Stimulated activated naive CD8-positive, alpha-beta T cell treated with anti-CD3 and anti-CD28 coated beads, Interleukin-15, Interleukin-2, amounts not matched to agents 100 ng/mL and 50 ng/mL, for 24 hours (primary cell): ENCODE data around the gene CPLANE1.
"Not testable (repeated sequence)": the region's sequence is repeated elsewhere in the genome, so short reads cannot be mapped to it uniquely, and the experiment has no call there.

ENCODE experiments used
- H3K27ac Mint-ChIP-seq: one replicate; pipeline ENCODE4 v1.8.0; 2021; ENCODE audit warnings: mild to moderate bottlenecking, mixed read lengths
- H3K27me3 Mint-ChIP-seq: one replicate; pipeline ENCODE4 v1.8.0; 2021; ENCODE audit warnings: mixed read lengths
- H3K36me3 Mint-ChIP-seq: one replicate; pipeline ENCODE4 v1.8.0; 2021; ENCODE audit warnings: low read depth, mixed read lengths
- H3K4me1 Mint-ChIP-seq: one replicate; pipeline ENCODE4 v1.8.0; 2021; ENCODE audit warnings: low read depth, mixed read lengths
- H3K4me3 Mint-ChIP-seq: one replicate; pipeline ENCODE4 v1.8.0; 2021; ENCODE audit warnings: mild to moderate bottlenecking, mixed read lengths
- H3K9me3 Mint-ChIP-seq: one replicate; pipeline ENCODE4 v1.8.0; 2021; ENCODE audit warnings: mixed read lengths

Gene CPLANE1

GRCh38 chr5:37120270-37120669 is 128.9 kb downstream of the CPLANE1 start:
- no peak overlapping the region for H3K4me3 Mint-ChIP-seq
- H3K27me3 Mint-ChIP-seq: no peaks in the 10 kb centered on the region
- H3K27ac Mint-ChIP-seq: no peak overlapping the region
- no peaks in the 10 kb centered on the region for H3K4me1 Mint-ChIP-seq
- H3K36me3 Mint-ChIP-seq: peaks cover 24% of the 10 kb centered on the region
- H3K9me3 Mint-ChIP-seq: no peaks in the 10 kb centered on the region

- H3K27ac Mint-ChIP-seq: no peak overlapping the region
- H3K4me3 Mint-ChIP-seq: no peak overlapping the region
- H3K36me3 Mint-ChIP-seq: peaks cover 45% of the 10 kb centered on the region
- H3K4me1 Mint-ChIP-seq: peaks cover 23% of the 10 kb centered on the region
- peaks cover 6% of the 10 kb centered on the region for H3K9me3 Mint-ChIP-seq
- no peaks in the 10 kb centered on the region for H3K27me3 Mint-ChIP-seq
Observed at GRCh38 chr5:37116359-37116758, 132.8 kb downstream of the CPLANE1 start.

GRCh38 chr5:37112383-37112991 is 136.7 kb downstream of the CPLANE1 start:
- H3K9me3 Mint-ChIP-seq: peaks cover 6% of the 10 kb centered on the region
- peaks cover 56% of the 10 kb centered on the region for H3K36me3 Mint-ChIP-seq
- H3K27me3 Mint-ChIP-seq: peaks cover 5% of the 10 kb centered on the region
- peak overlapping the region; percentile 57 for H3K4me3 Mint-ChIP-seq
- H3K4me1 Mint-ChIP-seq: peaks cover 38% of the 10 kb centered on the region
- no peak overlapping the region for H3K27ac Mint-ChIP-seq

- Mint-ChIP-seq H3K9me3 (peaks cover 6% of the 10 kb centered on the region), H3K4me3 (peak overlapping the region; percentile 57), H3K36me3 (peaks cover 55% of the 10 kb centered on the region), H3K27ac (peak overlapping the region; percentile 74), H3K4me1 (peaks cover 38% of the 10 kb centered on the region), H3K27me3 (peaks cover 5% of the 10 kb centered on the region)
Observed at GRCh38 chr5:37111426-37112382, 137.5 kb downstream of the CPLANE1 start.

- peaks cover 49% of the 10 kb centered on the region for H3K36me3 Mint-ChIP-seq
- peaks cover 38% of the 10 kb centered on the region for H3K4me1 Mint-ChIP-seq
- peaks cover 6% of the 10 kb centered on the region for H3K9me3 Mint-ChIP-seq
- no peak overlapping the region for H3K4me3 Mint-ChIP-seq
- peaks cover 5% of the 10 kb centered on the region for H3K27me3 Mint-ChIP-seq
- H3K27ac Mint-ChIP-seq: no peak overlapping the region
Observed at GRCh38 chr5:37110135-37110534, 139.0 kb downstream of the CPLANE1 start.

GRCh38 chr5:37109338-37109737 is 139.8 kb downstream of the CPLANE1 start:
- Mint-ChIP-seq H3K9me3 (peaks cover 6% of the 10 kb centered on the region), H3K4me1 (peaks cover 38% of the 10 kb centered on the region), H3K36me3 (peaks cover 48% of the 10 kb centered on the region), H3K4me3 (no peak overlapping the region), H3K27me3 (peaks cover 5% of the 10 kb centered on the region), H3K27ac (no peak overlapping the region)

GRCh38 chr5:37103302-37103701 is 145.9 kb downstream of the CPLANE1 start:
- H3K27me3 Mint-ChIP-seq: no peaks in the 10 kb centered on the region
- H3K9me3 Mint-ChIP-seq: peaks cover 25% of the 10 kb centered on the region
- H3K4me3 Mint-ChIP-seq: no peak overlapping the region
- H3K36me3 Mint-ChIP-seq: peaks cover 40% of the 10 kb centered on the region
- H3K4me1 Mint-ChIP-seq: no peaks in the 10 kb centered on the region
- H3K27ac Mint-ChIP-seq: no peak overlapping the region

- not testable (repeated sequence) for H3K27ac Mint-ChIP-seq, H3K4me3 Mint-ChIP-seq, H3K4me1 Mint-ChIP-seq, H3K27me3 Mint-ChIP-seq
- H3K36me3 Mint-ChIP-seq: peaks cover 44% of the 10 kb centered on the region
- H3K9me3 Mint-ChIP-seq: peaks cover 39% of the 10 kb centered on the region
Observed at GRCh38 chr5:37099267-37099666, 149.9 kb downstream of the CPLANE1 start.

- H3K27me3 Mint-ChIP-seq, H3K4me1 Mint-ChIP-seq, H3K27ac Mint-ChIP-seq, H3K4me3 Mint-ChIP-seq: not testable (repeated sequence)
- Mint-ChIP-seq H3K36me3 (peaks cover 27% of the 10 kb centered on the region), H3K9me3 (peaks cover 17% of the 10 kb centered on the region)
Observed at GRCh38 chr5:37093795-37094194, 155.4 kb downstream of the CPLANE1 start.

GRCh38 chr5:37090781-37091180 is 158.4 kb downstream of the CPLANE1 start:
- H3K4me3 Mint-ChIP-seq: no peak overlapping the region

GRCh38 chr5:37090123-37090726 is 159.0 kb downstream of the CPLANE1 start:
- no peaks in the 10 kb centered on the region for H3K4me1 Mint-ChIP-seq
- H3K27me3 Mint-ChIP-seq: no peaks in the 10 kb centered on the region
- H3K27ac Mint-ChIP-seq: no peak overlapping the region
- H3K9me3 Mint-ChIP-seq: peaks cover 6% of the 10 kb centered on the region
- H3K4me3 Mint-ChIP-seq: no peak overlapping the region
- H3K36me3 Mint-ChIP-seq: peaks cover 19% of the 10 kb centered on the region

More at GRCh38 chr5:37090781-37091180, 158.4 kb downstream of the CPLANE1 start:
- H3K27ac Mint-ChIP-seq: no peak overlapping the region
- H3K4me1 Mint-ChIP-seq: no peaks in the 10 kb centered on the region
- H3K36me3 Mint-ChIP-seq: peaks cover 19% of the 10 kb centered on the region
- peaks cover 6% of the 10 kb centered on the region for H3K9me3 Mint-ChIP-seq
- H3K27me3 Mint-ChIP-seq: no peaks in the 10 kb centered on the region

GRCh38 chr5:37088009-37088408 is 161.2 kb downstream of the CPLANE1 start:
- Mint-ChIP-seq H3K27ac (no peak overlapping the region), H3K27me3 (no peaks in the 10 kb centered on the region), H3K36me3 (peaks cover 21% of the 10 kb centered on the region), H3K9me3 (peaks cover 3% of the 10 kb centered on the region), H3K4me1 (no peaks in the 10 kb centered on the region), H3K4me3 (no peak overlapping the region)

GRCh38 chr5:37086466-37087173 is 162.6 kb downstream of the CPLANE1 start:
- H3K27ac Mint-ChIP-seq: no peak overlapping the region
- no peaks in the 10 kb centered on the region for H3K4me1 Mint-ChIP-seq
- H3K36me3 Mint-ChIP-seq: peaks cover 27% of the 10 kb centered on the region
- H3K4me3 Mint-ChIP-seq: no peak overlapping the region
- H3K27me3 Mint-ChIP-seq: no peaks in the 10 kb centered on the region
- H3K9me3 Mint-ChIP-seq: peaks cover 3% of the 10 kb centered on the region

GRCh38 chr5:37086026-37086425 is 163.2 kb downstream of the CPLANE1 start:
- not testable (repeated sequence) for H3K4me3 Mint-ChIP-seq, H3K27ac Mint-ChIP-seq, H3K27me3 Mint-ChIP-seq

More at GRCh38 chr5:37086026-37086425, 163.2 kb downstream of the CPLANE1 start:
- not testable (repeated sequence) for H3K9me3 Mint-ChIP-seq, H3K4me1 Mint-ChIP-seq
- H3K36me3 Mint-ChIP-seq: peaks cover 27% of the 10 kb centered on the region
